Measurements from ENCODE around the gene ATXN3L. TPM values are rescaled to one million over a fixed set of nuclear protein-coding genes. Genes with fewer than 3 reads are reported as not detected.

The ATXN3L gene
- total and polyA plus RNA-seq, 2 experiments from 2014 or later = not detected

- DNase-seq (ENCODE audit: low spot score) (peak; percentile 1), ATAC-seq (no peak)
- Histone ChIP-seq H4K20me1 (replicated peaks; ENCODE audit: insufficient read depth) (no peaks in the 10 kb centered on the region), H2AFZ (no peak overlapping the region), H3K27me3 (ENCODE audit: insufficient read depth) (no peaks in the 10 kb centered on the region), H3K79me2 (replicated peaks; ENCODE audit: insufficient read depth) (no peaks in the 10 kb centered on the region), H3K4me3 (no peak overlapping the region), H3K4me2 (no peak overlapping the region), H3K9me2 (ENCODE audit: insufficient read depth) (no peaks in the 10 kb centered on the region), H3K27ac (ENCODE audit: low read depth) (no peak overlapping the region), H3F3A (replicated peaks; ENCODE audit: low read depth) (no peaks in the 10 kb centered on the region), H3K4me1 (ENCODE audit: insufficient read depth) (no peaks in the 10 kb centered on the region), H3K36me3 (ENCODE audit: insufficient read depth) (no peaks in the 10 kb centered on the region)
- Mint-ChIP-seq H3K36me3 (ENCODE audit: low read depth) (no peaks in the 10 kb centered on the region), H3K4me3 (no peak overlapping the region), H3K27ac (no peak overlapping the region), H3K4me1 (no peaks in the 10 kb centered on the region), H3K9me3 (no peaks in the 10 kb centered on the region), H3K27me3 (ENCODE audit: insufficient read depth, low read depth, poor library complexity) (peaks cover 3% of the 10 kb centered on the region)
- TF ChIP-seq, protein P1, sequence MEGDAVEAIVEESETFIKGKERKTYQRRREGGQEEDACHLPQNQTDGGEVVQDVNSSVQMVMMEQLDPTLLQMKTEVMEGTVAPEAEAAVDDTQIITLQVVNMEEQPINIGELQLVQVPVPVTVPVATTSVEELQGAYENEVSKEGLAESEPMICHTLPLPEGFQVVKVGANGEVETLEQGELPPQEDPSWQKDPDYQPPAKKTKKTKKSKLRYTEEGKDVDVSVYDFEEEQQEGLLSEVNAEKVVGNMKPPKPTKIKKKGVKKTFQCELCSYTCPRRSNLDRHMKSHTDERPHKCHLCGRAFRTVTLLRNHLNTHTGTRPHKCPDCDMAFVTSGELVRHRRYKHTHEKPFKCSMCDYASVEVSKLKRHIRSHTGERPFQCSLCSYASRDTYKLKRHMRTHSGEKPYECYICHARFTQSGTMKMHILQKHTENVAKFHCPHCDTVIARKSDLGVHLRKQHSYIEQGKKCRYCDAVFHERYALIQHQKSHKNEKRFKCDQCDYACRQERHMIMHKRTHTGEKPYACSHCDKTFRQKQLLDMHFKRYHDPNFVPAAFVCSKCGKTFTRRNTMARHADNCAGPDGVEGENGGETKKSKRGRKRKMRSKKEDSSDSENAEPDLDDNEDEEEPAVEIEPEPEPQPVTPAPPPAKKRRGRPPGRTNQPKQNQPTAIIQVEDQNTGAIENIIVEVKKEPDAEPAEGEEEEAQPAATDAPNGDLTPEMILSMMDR (conservative IDR thresholded peaks at IDR 0.05; ENCODE audit: low read depth in 2 of 2) = peak in 1 of 2 experiments; percentile 28; a peak in 1 of 4 replicates
- TF ChIP-seq POLR2AphosphoS5 (IDR thresholded peaks at IDR 0.05; ENCODE audit: low read depth) = no peak
Measured at GRCh38 chrX:13341491-13342101, 21.7 kb upstream of the ATXN3L start.

DNA sequence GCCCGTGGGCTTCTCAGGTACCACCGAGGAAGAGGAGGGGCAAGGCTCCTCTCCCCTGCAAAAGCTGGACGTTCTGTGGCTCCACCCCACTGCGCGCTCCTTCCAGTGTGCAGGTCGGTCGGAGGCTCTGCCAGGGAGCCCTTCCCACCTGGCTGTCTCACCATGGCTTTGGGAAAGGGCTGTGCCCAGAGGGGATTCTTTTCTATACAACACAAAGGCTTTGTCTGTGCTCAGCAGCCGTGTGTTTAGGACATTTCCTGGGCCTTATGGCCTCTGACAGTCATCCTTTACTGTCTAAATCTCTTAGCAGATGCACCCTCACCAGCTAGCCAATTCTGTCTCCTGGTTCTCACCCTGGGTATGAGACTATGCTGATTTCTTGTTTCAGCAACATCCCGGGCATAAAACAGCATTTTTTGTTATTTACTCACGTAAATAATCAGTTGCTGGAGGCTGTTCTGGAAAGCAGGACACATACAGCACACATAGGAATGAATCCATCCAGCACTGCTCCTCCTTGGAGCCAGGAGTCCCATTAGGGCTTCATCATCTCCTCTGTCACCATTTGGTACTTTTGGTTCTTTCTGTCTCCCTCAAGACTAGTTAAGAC, 20.4 kb upstream of the ATXN3L start:
- H3K79me2 ChIP-seq (replicated peaks; ENCODE audit: insufficient read depth) = no peaks in the 10 kb centered on the region
- H3K4me2 ChIP-seq = no peak overlapping the region
- no peaks in the 10 kb centered on the region for H3K27me3 ChIP-seq (ENCODE audit: insufficient read depth)
- Mint-ChIP-seq H3K9me3 (no peaks in the 10 kb centered on the region), H3K27me3 (ENCODE audit: insufficient read depth, low read depth, poor library complexity) (peaks cover 3% of the 10 kb centered on the region), H3K27ac (no peak overlapping the region), H3K4me1 (no peaks in the 10 kb centered on the region), H3K36me3 (ENCODE audit: low read depth) (no peaks in the 10 kb centered on the region), H3K4me3 (no peak overlapping the region)
- no peak overlapping the region for H3K4me3 ChIP-seq
- H4K20me1 ChIP-seq (replicated peaks; ENCODE audit: insufficient read depth) = no peaks in the 10 kb centered on the region
- no peaks in the 10 kb centered on the region for H3K36me3 ChIP-seq (ENCODE audit: insufficient read depth)
- DNase-seq (ENCODE audit: low spot score) (no peak), ATAC-seq (no peak)
- no peak overlapping the region for H2AFZ ChIP-seq
- H3F3A ChIP-seq (replicated peaks; ENCODE audit: low read depth) = no peaks in the 10 kb centered on the region
- H3K4me1 ChIP-seq (ENCODE audit: insufficient read depth) = no peaks in the 10 kb centered on the region
- H3K27ac ChIP-seq (ENCODE audit: low read depth) = no peak overlapping the region
- no peaks in the 10 kb centered on the region; the same call in 1 of the 2 replicates for H3K9me2 ChIP-seq (ENCODE audit: insufficient read depth)
- no peak for TF ChIP-seq CREB1 (CRISPR knock-in tag; IDR thresholded peaks at IDR 0.05; ENCODE audit: low read depth)
- no peak for TF ChIP-seq STAT1 (IDR thresholded peaks at IDR 0.05; ENCODE audit: unreplicated experiment)
- no peak for TF ChIP-seq POLR2AphosphoS5 (IDR thresholded peaks at IDR 0.05; ENCODE audit: low read depth)
- no peak for TF ChIP-seq ETS1 (IDR thresholded peaks at IDR 0.05)
- TF ChIP-seq ZNF114 (CRISPR knock-in tag; IDR thresholded peaks at IDR 0.05) = no peak
- TF ChIP-seq ZNF462 (CRISPR knock-in tag; IDR thresholded peaks at IDR 0.05) = no peak
- TF ChIP-seq, protein P2, sequence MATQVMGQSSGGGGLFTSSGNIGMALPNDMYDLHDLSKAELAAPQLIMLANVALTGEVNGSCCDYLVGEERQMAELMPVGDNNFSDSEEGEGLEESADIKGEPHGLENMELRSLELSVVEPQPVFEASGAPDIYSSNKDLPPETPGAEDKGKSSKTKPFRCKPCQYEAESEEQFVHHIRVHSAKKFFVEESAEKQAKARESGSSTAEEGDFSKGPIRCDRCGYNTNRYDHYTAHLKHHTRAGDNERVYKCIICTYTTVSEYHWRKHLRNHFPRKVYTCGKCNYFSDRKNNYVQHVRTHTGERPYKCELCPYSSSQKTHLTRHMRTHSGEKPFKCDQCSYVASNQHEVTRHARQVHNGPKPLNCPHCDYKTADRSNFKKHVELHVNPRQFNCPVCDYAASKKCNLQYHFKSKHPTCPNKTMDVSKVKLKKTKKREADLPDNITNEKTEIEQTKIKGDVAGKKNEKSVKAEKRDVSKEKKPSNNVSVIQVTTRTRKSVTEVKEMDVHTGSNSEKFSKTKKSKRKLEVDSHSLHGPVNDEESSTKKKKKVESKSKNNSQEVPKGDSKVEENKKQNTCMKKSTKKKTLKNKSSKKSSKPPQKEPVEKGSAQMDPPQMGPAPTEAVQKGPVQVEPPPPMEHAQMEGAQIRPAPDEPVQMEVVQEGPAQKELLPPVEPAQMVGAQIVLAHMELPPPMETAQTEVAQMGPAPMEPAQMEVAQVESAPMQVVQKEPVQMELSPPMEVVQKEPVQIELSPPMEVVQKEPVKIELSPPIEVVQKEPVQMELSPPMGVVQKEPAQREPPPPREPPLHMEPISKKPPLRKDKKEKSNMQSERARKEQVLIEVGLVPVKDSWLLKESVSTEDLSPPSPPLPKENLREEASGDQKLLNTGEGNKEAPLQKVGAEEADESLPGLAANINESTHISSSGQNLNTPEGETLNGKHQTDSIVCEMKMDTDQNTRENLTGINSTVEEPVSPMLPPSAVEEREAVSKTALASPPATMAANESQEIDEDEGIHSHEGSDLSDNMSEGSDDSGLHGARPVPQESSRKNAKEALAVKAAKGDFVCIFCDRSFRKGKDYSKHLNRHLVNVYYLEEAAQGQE (IDR thresholded peaks at IDR 0.05; ENCODE audit: unreplicated experiment) = no peak
